GM12878 (cell line): ENCODE measurements around the gene KLF6. TPM values are rescaled to one million over a fixed set of nuclear protein-coding genes. Genes with fewer than 3 reads are reported as not detected.

ENCODE experiments used
- ATAC-seq: fragments of 200-7000 bp; cut with Tn5 transposase; 3 replicates; pipeline ENCODE4 v1.9.1; 2020; ENCODE audit warnings: mild to moderate bottlenecking, moderate library complexity
- BruUV-seq: library from RNA; stranded (reverse); fragments of 400-500 nt; replicated peaks from 2 replicates; lab custom pipeline; 2021; lab: Mats Ljungman, UMichigan
- CTCF ChIA-PET: fragments of 300-600 bp; sonication (Branson Sonifier 250); formaldehyde crosslinking; extraction: SDS; loops from one replicate; lab custom pipeline; 2021; ENCODE audit warnings: inconsistent platforms; lab: Yijun Ruan, JAX
- POLR2A ChIA-PET: fragments of 350-600 bp; formaldehyde crosslinking; extraction: SDS; loops from one replicate; lab custom pipeline; 2021; ENCODE audit warnings: inconsistent platforms; lab: Charles Lee
- RAD21 ChIA-PET: fragments of 300-600 bp; sonication (Branson Sonifier 250); formaldehyde crosslinking; loops from one replicate; lab custom pipeline; 2023; ENCODE audit warnings: antibody characterized with exemption; ENCODE audit not compliant: unreplicated experiment; lab: Charles Lee
- SMC1A ChIA-PET: fragments of 300-600 bp; sonication (Branson Sonifier 250); formaldehyde crosslinking; loops from one replicate; lab custom pipeline; 2023; ENCODE audit not compliant: unreplicated experiment, uncharacterized antibody; lab: Charles Lee
- DNase-seq: peaks from one replicate; pipeline ENCODE4 v3.0.0-alpha.2; 2011; ENCODE audit warnings: low read depth, low spot score
- FAIRE-seq: peaks from 3 replicates; lab custom pipeline; 2011; peaks lifted over from hg19 to GRCh38; lab: Jason Lieb, UNC
- H2AFZ ChIP-seq: 2 replicates; pipeline ENCODE4 v1.6.0; 2011; ENCODE audit warnings: low read depth, low read length, control low read depth; ENCODE audit not compliant: control insufficient read depth
- H3K27ac ChIP-seq: 2 replicates; pipeline ENCODE4 v1.5.1; 2011; ENCODE audit warnings: control low read depth; ENCODE audit not compliant: control insufficient read depth, insufficient read depth
- H3K27me3 ChIP-seq, 2 experiments: replicated peaks in 1 of 2; 2 replicates each; pipeline versions ENCODE4 v1.6.0 to v1.6.1; 2011; ENCODE audit warnings: low read length in 1 of 2; ENCODE audit not compliant: control insufficient read depth in 2 of 2, insufficient read depth in 2 of 2
- H3K36me3 ChIP-seq, 2 experiments: 2 replicates each; pipeline ENCODE4 v1.5.1; 2011; ENCODE audit warnings: low read length in 1 of 2; ENCODE audit not compliant: control insufficient read depth in 2 of 2, insufficient read depth in 2 of 2
- H3K4me1 ChIP-seq: 2 replicates; pipeline ENCODE4 v1.6.1; 2011; ENCODE audit warnings: mild to moderate bottlenecking, low read length, moderate library complexity, mixed read lengths; ENCODE audit not compliant: control insufficient read depth, insufficient read depth
- H3K4me2 ChIP-seq: 2 replicates; pipeline ENCODE4 v1.6.0; 2011; ENCODE audit warnings: control low read depth; ENCODE audit not compliant: control insufficient read depth, insufficient read depth
- H3K4me3 ChIP-seq: fragments of 200-600 bp; sonication (generic); 2 replicates; pipeline ENCODE4 v1.5.1; 2016
- H3K79me2 ChIP-seq: 2 replicates; pipeline ENCODE4 v1.6.0; 2011; ENCODE audit warnings: low read length; ENCODE audit not compliant: control insufficient read depth, insufficient read depth
- H3K9ac ChIP-seq: 2 replicates; pipeline ENCODE4 v1.8.0; 2011; ENCODE audit warnings: low read length, control low read depth, mixed read lengths; ENCODE audit not compliant: control insufficient read depth, insufficient read depth
- H3K9me3 ChIP-seq: replicated peaks from 3 replicates; pipeline ENCODE4 v1.5.1; 2011; ENCODE audit warnings: mild to moderate bottlenecking, low read length; ENCODE audit not compliant: control insufficient read depth, insufficient read depth
- H4K20me1 ChIP-seq: 2 replicates; pipeline ENCODE4 v1.6.0; 2011; ENCODE audit not compliant: control insufficient read depth, insufficient read depth
- CREB1 ChIP-seq: IDR thresholded peaks from 2 replicates; pipeline ENCODE4 v1.6.1; 2012; ENCODE audit warnings: low read depth, mild to moderate bottlenecking, inconsistent platforms
- ELK1 ChIP-seq: IDR thresholded peaks from 2 replicates; pipeline ENCODE4 v1.6.1; 2012; ENCODE audit warnings: low read depth, low read length, improper control_type of control experiment
- EP300 ChIP-seq, 2 experiments: fragments of 150-350 bp in 1 of 2; IDR thresholded peaks; 2 replicates each; pipeline ENCODE4 v1.6.1; 2011 to 2012; ENCODE audit warnings: low read depth in 2 of 2, low read length in 2 of 2, borderline replicate concordance in 1 of 2, improper control_type of control experiment in 1 of 2, inconsistent platforms in 1 of 2; ENCODE audit not compliant: control insufficient read depth in 1 of 2
- JUNB ChIP-seq: IDR thresholded peaks from 2 replicates; pipeline ENCODE4 v1.6.1; 2016; ENCODE audit warnings: antibody characterized with exemption, mild to moderate bottlenecking
- NRF1 ChIP-seq: conservative IDR thresholded peaks from 2 replicates; pipeline ENCODE4 v1.6.1; 2011; ENCODE audit warnings: mild to moderate bottlenecking, low read depth, low read length, improper control_type of control experiment
- PBX3 ChIP-seq: IDR thresholded peaks from 2 replicates; pipeline ENCODE4 v1.6.1; 2011; ENCODE audit warnings: mild to moderate bottlenecking, low read depth, low read length, moderate library complexity; ENCODE audit not compliant: insufficient replicate concordance
- POU2F2 ChIP-seq: IDR thresholded peaks from 3 replicates; pipeline ENCODE4 v1.6.1; 2011; ENCODE audit warnings: low read depth, mild to moderate bottlenecking, low read length, borderline replicate concordance
- RAD51 ChIP-seq: fragments of 450-650 bp; IDR thresholded peaks from 2 replicates; pipeline ENCODE4 v1.6.1; 2016; ENCODE audit warnings: moderate library complexity, mild to moderate bottlenecking, inconsistent platforms
- YBX1 ChIP-seq: fragments of 450-650 bp; IDR thresholded peaks from 2 replicates; pipeline ENCODE4 v1.6.1; 2016; ENCODE audit warnings: antibody characterized with exemption
- WGBS: methylation state at CpG from one replicate; pipeline ENCODE4 v1.1.6; 2016; ENCODE audit warnings: low lambda C conversion rate; ENCODE audit not compliant: insufficient replicate concordance, insufficient coverage; ENCODE audit errors: missing lambda C conversion rate; 5-methylcytosine and 5-hydroxymethylcytosine counted together
- in situ Hi-C: fragments of 300-500 bp; cut with MboI; formaldehyde crosslinking; loops from 9 replicates; pipeline ENCODE4 v1.14.3; 2018; ENCODE audit warnings: mixed read lengths
- intact Hi-C: fragments of 100-400 bp; cut with micrococcal nuclease; formaldehyde crosslinking; loops from one replicate; pipeline ENCODE4 v1.14.2; 2022; ENCODE audit not compliant: unreplicated experiment
- polyA plus RNA-seq, 11 experiments: library from polyadenylated mRNA; depleted of rRNA in 4 of 11; unstranded in 6 of 11; stranded (reverse) in 5 of 11; fragments of >200 nt; fragmentation: Nextera tagmentation in 4 of 11; fragmentation: Illumina TruSeq in 1 of 11; extraction: Ambion mirVana in 4 of 11; extraction: Trizol in 1 of 11; gene quantifications; 1 replicate in 1 of 11; 2 replicates in 10 of 11; pipeline versions ENCODE4 v1.2.1 to v1.2.3, GENCODE V29; 2011 to 2016; ENCODE audit warnings: inconsistent platforms in 2 of 11, missing spikeins in 2 of 11, low read depth in 1 of 11
- total RNA-seq, 4 experiments: library from RNA; depleted of rRNA in 3 of 4; stranded (reverse); fragments of >200 nt in 3 of 4; fragmentation: Illumina TruSeq in 1 of 4; extraction: Trizol in 1 of 4; gene quantifications; 2 replicates each; pipeline versions ENCODE4 v1.2.1 to v1.2.3, GENCODE V29; 2013 to 2021
- TF ChIP-seq, protein P1 (sequence below): fragments of 450-650 bp; IDR thresholded peaks from 2 replicates; pipeline ENCODE4 v1.6.1; 2017; ENCODE audit warnings: mild to moderate bottlenecking
- TF ChIP-seq, protein P2 (sequence below): fragments of 450-650 bp; IDR thresholded peaks from 2 replicates; pipeline ENCODE4 v1.6.1; 2017; ENCODE audit warnings: mild to moderate bottlenecking, moderate library complexity
- TF ChIP-seq, protein P3 (sequence below): fragments of 450-650 bp; IDR thresholded peaks from 2 replicates; pipeline ENCODE4 v1.6.1; 2014; ENCODE audit warnings: mild to moderate bottlenecking

KLF6 gene
- total and polyA plus RNA-seq, 10 of the 15 experiments (the other 5 are each of a cell fraction or from before 2014, with no cell fraction given) = 7.4 to 54.1 (median 23.5) TPM

DNA sequence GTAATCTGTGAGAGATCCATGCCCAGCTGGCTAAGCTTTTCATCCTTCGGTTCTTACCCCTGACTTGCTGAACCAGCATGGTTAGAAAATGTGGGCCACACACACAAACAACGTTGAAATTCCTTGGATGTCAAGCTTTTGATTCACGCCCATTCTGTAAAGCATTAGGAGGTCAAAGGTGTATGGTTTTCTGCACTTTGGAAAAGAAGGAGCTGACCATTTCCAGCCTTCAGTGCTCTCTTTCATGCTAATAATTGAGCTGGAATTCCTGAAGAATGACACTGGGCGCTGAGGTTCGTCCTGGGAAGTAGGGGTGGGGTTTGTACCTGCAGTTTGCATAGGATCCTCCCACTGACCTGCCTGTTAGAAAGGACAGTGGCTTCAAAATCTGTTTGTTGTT is 23.1 kb downstream of the KLF6 start:
- DNase-seq (no peak), FAIRE-seq (no peak), ATAC-seq (no peak)
- ChIA-PET CTCF (interaction anchor here (0.7 to 1.8 kb wide), 5 partner anchors 13 to 1757 kb away, joined by 3 to 5 read pairs (median 4); no protein-coding TSS in a partner anchor), SMC1A (interaction anchor here (0.6 to 2.0 kb wide), 10 partner anchors 8 to 50 kb away, joined by 3 to 11 read pairs (median 4); no protein-coding TSS in a partner anchor), POLR2A (interaction anchor here (1.0 to 2.0 kb wide), 5 partner anchors 13 to 22 kb away, joined by 3 to 10 read pairs (median 4); no protein-coding TSS in a partner anchor), RAD21 (interaction anchor here (0.6 to 3.5 kb wide), 8 partner anchors 13 to 140 kb away, joined by 3 to 13 read pairs (median 4); no protein-coding TSS in a partner anchor)
- 93% methylated on average over 5 of the region's 5 CpGs for WGBS
- Histone ChIP-seq H3K36me3 (no peaks in the 10 kb centered on the region), H3K27me3 (no peaks in the 10 kb centered on the region), H3K79me2 (no peaks in the 10 kb centered on the region), H3K9me3 (peaks cover 9% of the 10 kb centered on the region; the same call in 2 of the 3 replicates), H3K9ac (no peak overlapping the region), H2AFZ (no peak overlapping the region), H3K4me2 (peak overlapping the region; percentile 24; the same call in 1 of the 2 replicates), H4K20me1 (no peaks in the 10 kb centered on the region), H3K4me3 (no peak overlapping the region), H3K27ac (peak overlapping the region; percentile 54), H3K4me1 (peaks cover 53% of the 10 kb centered on the region)
- BruUV-seq = no TSS peak
- in situ Hi-C loops = no loop called here
- intact Hi-C loops = no loop called here
- TF ChIP-seq POU2F2 (no peak), EP300 (IDR thresholded peaks at IDR 0.05; ENCODE audit: borderline replicate concordance in 1 of 2, control insufficient read depth in 1 of 2, low read depth in 2 of 2, low read length in 2 of 2) (no peak), ELK1 (no peak), YBX1 (no peak), NRF1 (no peak), PBX3 (no peak), JUNB (no peak), CREB1 (no peak), RAD51 (no peak)
- TF ChIP-seq, protein P1, sequence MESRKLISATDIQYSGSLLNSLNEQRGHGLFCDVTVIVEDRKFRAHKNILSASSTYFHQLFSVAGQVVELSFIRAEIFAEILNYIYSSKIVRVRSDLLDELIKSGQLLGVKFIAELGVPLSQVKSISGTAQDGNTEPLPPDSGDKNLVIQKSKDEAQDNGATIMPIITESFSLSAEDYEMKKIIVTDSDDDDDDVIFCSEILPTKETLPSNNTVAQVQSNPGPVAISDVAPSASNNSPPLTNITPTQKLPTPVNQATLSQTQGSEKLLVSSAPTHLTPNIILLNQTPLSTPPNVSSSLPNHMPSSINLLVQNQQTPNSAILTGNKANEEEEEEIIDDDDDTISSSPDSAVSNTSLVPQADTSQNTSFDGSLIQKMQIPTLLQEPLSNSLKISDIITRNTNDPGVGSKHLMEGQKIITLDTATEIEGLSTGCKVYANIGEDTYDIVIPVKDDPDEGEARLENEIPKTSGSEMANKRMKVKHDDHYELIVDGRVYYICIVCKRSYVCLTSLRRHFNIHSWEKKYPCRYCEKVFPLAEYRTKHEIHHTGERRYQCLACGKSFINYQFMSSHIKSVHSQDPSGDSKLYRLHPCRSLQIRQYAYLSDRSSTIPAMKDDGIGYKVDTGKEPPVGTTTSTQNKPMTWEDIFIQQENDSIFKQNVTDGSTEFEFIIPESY = no peak
- TF ChIP-seq, protein P2, sequence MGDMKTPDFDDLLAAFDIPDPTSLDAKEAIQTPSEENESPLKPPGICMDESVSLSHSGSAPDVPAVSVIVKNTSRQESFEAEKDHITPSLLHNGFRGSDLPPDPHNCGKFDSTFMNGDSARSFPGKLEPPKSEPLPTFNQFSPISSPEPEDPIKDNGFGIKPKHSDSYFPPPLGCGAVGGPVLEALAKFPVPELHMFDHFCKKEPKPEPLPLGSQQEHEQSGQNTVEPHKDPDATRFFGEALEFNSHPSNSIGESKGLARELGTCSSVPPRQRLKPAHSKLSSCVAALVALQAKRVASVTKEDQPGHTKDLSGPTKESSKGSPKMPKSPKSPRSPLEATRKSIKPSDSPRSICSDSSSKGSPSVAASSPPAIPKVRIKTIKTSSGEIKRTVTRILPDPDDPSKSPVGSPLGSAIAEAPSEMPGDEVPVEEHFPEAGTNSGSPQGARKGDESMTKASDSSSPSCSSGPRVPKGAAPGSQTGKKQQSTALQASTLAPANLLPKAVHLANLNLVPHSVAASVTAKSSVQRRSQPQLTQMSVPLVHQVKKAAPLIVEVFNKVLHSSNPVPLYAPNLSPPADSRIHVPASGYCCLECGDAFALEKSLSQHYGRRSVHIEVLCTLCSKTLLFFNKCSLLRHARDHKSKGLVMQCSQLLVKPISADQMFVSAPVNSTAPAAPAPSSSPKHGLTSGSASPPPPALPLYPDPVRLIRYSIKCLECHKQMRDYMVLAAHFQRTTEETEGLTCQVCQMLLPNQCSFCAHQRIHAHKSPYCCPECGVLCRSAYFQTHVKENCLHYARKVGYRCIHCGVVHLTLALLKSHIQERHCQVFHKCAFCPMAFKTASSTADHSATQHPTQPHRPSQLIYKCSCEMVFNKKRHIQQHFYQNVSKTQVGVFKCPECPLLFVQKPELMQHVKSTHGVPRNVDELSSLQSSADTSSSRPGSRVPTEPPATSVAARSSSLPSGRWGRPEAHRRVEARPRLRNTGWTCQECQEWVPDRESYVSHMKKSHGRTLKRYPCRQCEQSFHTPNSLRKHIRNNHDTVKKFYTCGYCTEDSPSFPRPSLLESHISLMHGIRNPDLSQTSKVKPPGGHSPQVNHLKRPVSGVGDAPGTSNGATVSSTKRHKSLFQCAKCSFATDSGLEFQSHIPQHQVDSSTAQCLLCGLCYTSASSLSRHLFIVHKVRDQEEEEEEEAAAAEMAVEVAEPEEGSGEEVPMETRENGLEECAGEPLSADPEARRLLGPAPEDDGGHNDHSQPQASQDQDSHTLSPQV = no peak
- TF ChIP-seq, protein P3, sequence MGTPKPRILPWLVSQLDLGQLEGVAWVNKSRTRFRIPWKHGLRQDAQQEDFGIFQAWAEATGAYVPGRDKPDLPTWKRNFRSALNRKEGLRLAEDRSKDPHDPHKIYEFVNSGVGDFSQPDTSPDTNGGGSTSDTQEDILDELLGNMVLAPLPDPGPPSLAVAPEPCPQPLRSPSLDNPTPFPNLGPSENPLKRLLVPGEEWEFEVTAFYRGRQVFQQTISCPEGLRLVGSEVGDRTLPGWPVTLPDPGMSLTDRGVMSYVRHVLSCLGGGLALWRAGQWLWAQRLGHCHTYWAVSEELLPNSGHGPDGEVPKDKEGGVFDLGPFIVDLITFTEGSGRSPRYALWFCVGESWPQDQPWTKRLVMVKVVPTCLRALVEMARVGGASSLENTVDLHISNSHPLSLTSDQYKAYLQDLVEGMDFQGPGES = no peak
